ENCODE data around the gene KLC3.
"Not testable (repeated sequence)": the region's sequence is repeated elsewhere in the genome, so short reads cannot be mapped to it uniquely, and the experiment has no call there.

The KLC3 gene

GRCh38 chr19:45340232-45340898, at the start of gene KLC3:
Gene KLC3 (plus strand): TSS chr19:45340750. CDS start chr19:45345542, 4,792 bp downstream.
- no peak for DNase-seq (ENCODE audit: low read depth)

GRCh38 chr19:45291834-45292233, 48.7 kb upstream of the KLC3 start:
- no peak for DNase-seq (ENCODE audit: low read depth)

- DNase-seq (ENCODE audit: low read depth): no peak
Measured at GRCh38 chr19:45293682-45294081, 46.9 kb upstream of the KLC3 start.

DNA sequence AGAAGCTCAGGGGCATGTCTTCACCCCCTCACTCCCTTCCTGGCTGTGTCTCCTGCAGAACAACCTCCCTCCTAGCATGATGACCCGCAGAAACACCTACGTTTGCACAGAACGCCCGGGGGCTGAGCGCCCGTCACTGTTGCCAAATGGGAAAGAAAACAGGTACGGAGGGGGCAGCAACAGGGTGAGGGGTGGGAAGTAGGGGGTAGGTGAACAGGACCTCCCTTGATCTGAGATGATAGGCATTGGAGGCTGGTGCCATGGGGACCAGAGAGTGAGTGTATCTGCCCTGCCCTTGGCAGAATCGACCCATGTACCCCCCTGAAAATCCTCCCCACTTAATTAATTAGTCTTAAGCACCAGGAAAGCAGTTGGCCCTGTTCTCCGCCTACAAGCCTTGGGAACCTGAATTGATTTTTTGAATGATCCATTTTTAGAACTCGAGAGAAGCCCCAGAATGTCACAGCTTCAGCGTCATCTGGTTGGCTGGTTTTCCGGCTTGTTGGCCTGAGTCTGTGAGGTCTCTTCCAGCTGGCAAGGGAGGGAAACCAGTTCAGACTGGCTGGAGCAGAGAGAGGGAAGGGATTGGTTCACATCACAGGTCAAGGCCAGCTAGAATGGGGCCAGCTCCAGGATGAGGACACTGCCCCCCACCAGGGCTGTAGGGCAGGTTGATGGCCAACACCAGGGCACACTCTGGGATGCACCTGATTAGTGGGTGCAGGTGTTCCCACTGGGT, 46.1 kb upstream of the KLC3 start:
- no peak for DNase-seq (ENCODE audit: low read depth)

- DNase-seq (ENCODE audit: low read depth): no peak
Measured at GRCh38 chr19:45295873-45296272, 44.7 kb upstream of the KLC3 start.

DNA sequence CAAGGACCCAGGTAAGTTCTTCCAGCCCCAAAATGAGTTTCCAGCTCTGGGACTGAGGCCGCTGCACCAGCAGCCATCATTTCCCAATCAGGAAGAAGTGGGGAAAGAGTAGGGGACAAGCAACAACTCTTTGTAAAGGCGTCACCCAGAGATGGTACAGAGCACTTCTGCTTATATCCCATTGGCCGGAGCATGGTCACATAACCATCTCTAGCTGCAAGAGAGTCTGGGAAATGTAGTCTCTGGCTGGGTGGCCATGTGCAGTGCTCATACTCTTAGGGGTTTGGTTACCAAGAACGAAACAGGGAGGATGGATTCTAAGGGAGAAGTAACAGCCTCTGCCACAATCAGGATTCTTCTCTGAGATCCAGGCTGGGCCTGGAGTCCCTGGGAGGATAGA, 44.2 kb upstream of the KLC3 start:
- DNase-seq (ENCODE audit: low read depth): no peak

- DNase-seq (ENCODE audit: low read depth): no peak
Measured at GRCh38 chr19:45297674-45298073, 42.9 kb upstream of the KLC3 start.

DNA sequence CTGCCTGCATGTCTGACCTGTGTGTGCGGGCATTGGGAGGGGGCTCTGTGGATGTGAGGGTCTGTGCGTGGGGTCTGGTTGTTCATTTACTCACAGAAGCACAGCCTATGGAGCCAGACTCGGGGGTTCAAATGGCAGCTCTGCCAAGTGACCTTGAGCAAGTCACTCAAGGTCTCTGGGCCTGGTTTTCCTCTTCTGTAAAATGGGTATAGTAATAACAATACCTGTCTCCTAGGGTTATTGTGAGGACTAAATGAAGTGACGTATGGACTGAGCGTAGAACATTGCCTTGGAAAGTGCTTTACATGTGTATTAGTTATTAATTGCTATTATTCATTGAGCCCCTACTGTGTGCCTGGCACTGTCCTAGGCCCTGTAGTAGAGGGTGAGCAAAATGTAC, 42.3 kb upstream of the KLC3 start:
- no peak for DNase-seq (ENCODE audit: low read depth)

- DNase-seq (ENCODE audit: low read depth): no peak
Measured at GRCh38 chr19:45299719-45300118, 40.8 kb upstream of the KLC3 start.

DNA sequence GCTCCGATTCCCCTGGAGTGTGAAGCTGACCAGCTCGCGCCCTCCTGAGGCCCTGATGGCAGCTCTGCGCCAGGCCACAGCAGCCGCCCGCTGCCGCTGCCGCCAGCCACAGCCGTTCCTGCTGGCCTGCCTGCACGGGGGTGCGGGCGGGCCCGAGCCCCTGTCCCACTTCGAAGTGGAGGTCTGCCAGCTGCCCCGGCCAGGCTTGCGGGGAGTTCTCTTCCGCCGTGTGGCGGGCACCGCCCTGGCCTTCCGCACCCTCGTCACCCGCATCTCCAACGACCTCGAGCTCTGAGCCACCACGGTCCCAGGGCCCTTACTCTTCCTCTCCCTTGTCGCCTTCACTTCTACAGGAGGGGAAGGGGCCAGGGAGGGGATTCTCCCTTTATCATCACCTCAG, 38.1 kb upstream of the KLC3 start:
- no peak for DNase-seq (ENCODE audit: low read depth)

GRCh38 chr19:45303269-45304060, 37.1 kb upstream of the KLC3 start:
- DNase-seq (ENCODE audit: low read depth): no peak

GRCh38 chr19:45304141-45304926, 36.2 kb upstream of the KLC3 start:
- no peak for DNase-seq (ENCODE audit: low read depth)

DNA sequence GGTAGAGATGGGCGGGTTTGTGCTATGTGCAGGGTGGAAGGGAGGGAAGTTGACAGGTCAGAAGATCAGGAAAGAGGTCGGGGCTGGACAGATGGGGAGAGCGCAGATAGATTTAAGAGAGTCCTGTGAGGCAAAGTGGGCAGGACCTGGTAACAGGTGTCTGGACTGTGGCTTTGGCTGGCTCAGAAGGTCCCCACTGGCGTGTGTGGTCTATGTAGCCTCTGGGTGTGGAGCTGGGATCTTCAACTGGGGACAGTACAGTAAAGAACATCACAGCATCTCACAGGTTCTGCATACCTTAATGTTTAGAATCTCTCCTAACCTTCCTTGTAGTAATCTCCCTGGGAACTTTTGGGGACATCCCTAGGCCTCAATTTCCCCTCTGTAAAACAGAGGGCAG, 35.5 kb upstream of the KLC3 start:
- no peak for DNase-seq (ENCODE audit: low read depth)

GRCh38 chr19:45305421-45305820, 35.1 kb upstream of the KLC3 start:
- DNase-seq (ENCODE audit: low read depth): peak; percentile 20

GRCh38 chr19:45306040-45306439, 34.5 kb upstream of the KLC3 start:
- DNase-seq (ENCODE audit: low read depth): no peak

GRCh38 chr19:45306518-45307027, 34.0 kb upstream of the KLC3 start:
- no peak for DNase-seq (ENCODE audit: low read depth)

DNA sequence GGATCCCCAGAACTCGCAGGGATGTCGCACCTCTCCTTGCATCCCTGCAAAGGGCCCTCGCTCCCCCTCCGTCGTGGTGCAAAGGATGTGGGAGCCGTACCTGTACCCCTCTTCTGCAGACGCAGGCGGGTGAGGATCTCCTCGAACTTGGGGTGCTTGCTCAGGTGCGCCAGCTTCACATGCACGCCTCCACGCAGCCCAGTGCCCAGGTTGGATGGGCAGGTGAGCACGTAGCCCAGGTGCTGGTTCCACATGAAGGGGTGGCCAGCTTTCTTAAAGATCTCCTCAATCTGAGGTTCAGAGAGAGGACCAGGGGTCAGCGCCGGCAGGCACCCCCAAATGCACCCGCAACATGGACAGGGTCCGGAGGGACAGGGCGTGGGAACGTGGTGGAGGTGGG, 33.2 kb upstream of the KLC3 start:
- DNase-seq (ENCODE audit: low read depth): no peak

GRCh38 chr19:45309322-45309721, 31.2 kb upstream of the KLC3 start:
- DNase-seq (ENCODE audit: low read depth): not testable (repeated sequence)

DNA sequence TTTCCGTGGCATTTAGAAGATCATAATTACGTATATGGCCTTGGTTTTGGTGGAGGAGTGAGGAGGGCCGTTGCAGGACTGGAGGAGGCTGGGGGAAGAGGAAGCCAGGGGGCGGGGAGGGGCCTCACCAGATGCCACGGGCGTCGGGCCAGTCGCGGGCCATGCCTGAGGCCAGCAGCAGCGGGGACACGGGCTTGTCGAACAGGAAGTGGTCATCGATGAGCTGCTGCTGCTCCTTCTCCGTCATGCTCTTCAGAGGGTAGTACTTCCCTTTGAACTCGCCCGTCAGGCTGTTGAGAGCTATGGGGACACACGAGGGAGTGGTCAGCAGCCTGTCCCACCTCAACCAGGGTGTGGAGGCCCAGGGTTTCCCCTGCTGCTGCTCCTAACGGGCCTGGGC, 28.9 kb upstream of the KLC3 start:
- DNase-seq (ENCODE audit: low read depth): no peak

DNA sequence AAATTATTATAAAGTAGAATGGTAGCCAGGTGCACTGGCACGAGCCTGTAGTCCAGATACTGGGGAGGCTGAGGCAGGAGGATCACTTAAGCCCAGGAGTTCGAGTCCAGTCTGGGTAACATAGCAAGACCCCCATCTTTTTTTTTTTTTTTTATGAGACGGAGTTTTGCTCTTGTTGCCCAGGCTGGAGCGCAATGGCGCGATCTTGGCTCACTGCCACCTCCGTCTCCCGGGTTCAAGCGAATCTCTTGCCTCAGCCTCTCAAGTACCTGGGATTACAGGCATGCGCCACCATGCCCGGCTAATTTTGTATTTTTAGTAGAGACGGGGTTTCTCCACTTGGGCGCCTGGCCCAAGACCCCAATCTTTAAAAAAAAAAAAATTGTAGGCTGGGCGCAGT, 28.3 kb upstream of the KLC3 start:
- not testable (repeated sequence) for DNase-seq (ENCODE audit: low read depth)

GRCh38 chr19:45314708-45315245, 25.8 kb upstream of the KLC3 start:
- DNase-seq (ENCODE audit: low read depth): no peak

DNA sequence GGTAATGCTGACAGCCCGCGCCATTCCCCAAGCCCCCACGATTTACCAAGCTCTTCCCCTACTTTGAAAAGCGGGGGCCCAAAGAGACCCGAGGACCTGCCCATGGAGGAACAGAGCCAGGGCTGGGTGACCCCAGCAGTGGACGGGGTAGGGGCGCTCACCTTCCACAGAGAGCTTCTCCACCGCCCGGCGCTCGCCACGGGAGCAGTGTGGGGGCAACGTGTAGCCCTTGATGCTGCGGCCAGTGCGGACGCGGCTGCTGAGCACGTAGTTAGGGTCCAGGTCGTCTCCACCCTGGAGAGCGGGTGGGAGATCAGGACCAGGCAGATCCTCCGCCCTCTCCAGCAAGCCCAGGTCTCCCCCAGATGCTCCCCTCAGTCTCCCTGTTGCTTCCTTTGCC, 25.2 kb upstream of the KLC3 start:
- no peak for DNase-seq (ENCODE audit: low read depth)
